Nephron (organoid): ENCODE measurements around the gene IMPDH1.

ENCODE experiments used
- H3K27ac Mint-ChIP-seq, 3 experiments: 2 replicates each; pipeline ENCODE4 v1.8.0; 2020; ENCODE audit warnings: mixed read lengths in 3 of 3, mild to moderate bottlenecking in 2 of 3, moderate library complexity in 1 of 3
- H3K27me3 Mint-ChIP-seq: 2 replicates; pipeline ENCODE4 v1.8.0; 2021; ENCODE audit warnings: low read depth, mild to moderate bottlenecking, moderate library complexity, mixed read lengths
- H3K36me3 Mint-ChIP-seq: 2 replicates; pipeline ENCODE4 v1.8.0; 2020; ENCODE audit warnings: low read depth, mixed read lengths
- H3K4me1 Mint-ChIP-seq: 2 replicates; pipeline ENCODE4 v1.8.0; 2020; ENCODE audit warnings: mixed read lengths
- H3K4me3 Mint-ChIP-seq, 3 experiments: 2 replicates each; pipeline ENCODE4 v1.8.0; 2020; ENCODE audit warnings: mild to moderate bottlenecking in 3 of 3, mixed read lengths in 3 of 3, moderate library complexity in 2 of 3
- H3K9me3 Mint-ChIP-seq: 2 replicates; pipeline ENCODE4 v1.8.0; 2020; ENCODE audit warnings: mixed read lengths
- TF ChIP-seq, protein P1 (sequence below), 3 experiments: fragments of 200-600 bp; sonication (generic); IDR thresholded peaks; one replicate each; pipeline ENCODE4 v1.5.0; 2021; ENCODE audit warnings: antibody characterized with exemption in 3 of 3; ENCODE audit not compliant: unreplicated experiment in 3 of 3

Gene IMPDH1

DNA sequence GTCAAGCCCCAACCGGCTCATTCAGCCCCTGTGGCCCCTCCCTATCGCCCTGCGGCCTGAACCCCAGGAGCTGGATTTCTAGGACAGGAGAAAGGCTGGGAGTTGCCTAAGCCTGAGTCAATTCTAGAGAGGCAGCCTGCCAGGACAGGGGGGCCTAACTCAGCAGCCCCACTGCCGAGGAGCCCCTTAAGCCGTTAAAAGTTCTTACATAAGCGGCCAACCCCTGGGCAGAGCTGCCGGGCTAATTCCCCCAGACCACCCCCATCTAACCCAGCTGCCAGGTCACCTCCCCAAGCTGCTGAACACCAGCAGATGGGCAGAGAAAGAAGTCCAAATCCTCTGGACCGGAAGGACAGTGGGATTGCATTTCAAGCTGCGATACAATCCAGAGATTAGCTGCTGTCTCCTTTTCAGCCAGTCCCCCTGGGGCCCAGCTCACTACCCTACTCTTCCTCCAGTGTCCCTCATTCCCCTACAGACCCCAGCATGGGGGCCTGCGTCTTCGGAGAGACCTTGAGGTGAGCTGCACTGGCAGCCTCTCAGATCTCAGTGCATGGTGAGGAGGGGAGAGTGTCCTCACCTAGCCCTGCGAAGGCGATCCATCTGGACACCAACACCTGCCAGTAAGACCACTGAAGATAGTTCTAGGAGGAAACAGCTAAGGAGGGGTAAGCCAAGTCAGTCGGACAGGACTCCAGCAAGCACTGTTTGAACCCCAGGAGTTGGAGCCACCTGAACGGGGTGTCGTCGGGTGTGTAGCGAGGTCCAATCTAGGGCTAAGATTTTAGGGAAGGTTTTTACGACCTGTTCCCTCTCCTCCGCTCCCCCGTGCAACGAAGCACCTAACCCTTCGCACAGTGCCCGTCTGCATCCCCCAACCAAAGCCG lies 830 bp downstream of the IMPDH1 start:
- H3K4me3 Mint-ChIP-seq = peak overlapping the region; percentile 88 to 91 (median 89)
- TF ChIP-seq, protein P1, sequence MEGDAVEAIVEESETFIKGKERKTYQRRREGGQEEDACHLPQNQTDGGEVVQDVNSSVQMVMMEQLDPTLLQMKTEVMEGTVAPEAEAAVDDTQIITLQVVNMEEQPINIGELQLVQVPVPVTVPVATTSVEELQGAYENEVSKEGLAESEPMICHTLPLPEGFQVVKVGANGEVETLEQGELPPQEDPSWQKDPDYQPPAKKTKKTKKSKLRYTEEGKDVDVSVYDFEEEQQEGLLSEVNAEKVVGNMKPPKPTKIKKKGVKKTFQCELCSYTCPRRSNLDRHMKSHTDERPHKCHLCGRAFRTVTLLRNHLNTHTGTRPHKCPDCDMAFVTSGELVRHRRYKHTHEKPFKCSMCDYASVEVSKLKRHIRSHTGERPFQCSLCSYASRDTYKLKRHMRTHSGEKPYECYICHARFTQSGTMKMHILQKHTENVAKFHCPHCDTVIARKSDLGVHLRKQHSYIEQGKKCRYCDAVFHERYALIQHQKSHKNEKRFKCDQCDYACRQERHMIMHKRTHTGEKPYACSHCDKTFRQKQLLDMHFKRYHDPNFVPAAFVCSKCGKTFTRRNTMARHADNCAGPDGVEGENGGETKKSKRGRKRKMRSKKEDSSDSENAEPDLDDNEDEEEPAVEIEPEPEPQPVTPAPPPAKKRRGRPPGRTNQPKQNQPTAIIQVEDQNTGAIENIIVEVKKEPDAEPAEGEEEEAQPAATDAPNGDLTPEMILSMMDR (IDR thresholded peaks at IDR 0.05; ENCODE audit: unreplicated experiment in 3 of 3) = no peak
- H3K36me3 Mint-ChIP-seq = no peaks in the 10 kb centered on the region
- H3K9me3 Mint-ChIP-seq = peaks cover 6% of the 10 kb centered on the region
- H3K27me3 Mint-ChIP-seq = peaks cover 37% of the 10 kb centered on the region
- peaks cover 44% of the 10 kb centered on the region for H3K4me1 Mint-ChIP-seq
- peak overlapping the region; percentile 68 to 86 (median 83) for H3K27ac Mint-ChIP-seq

DNA sequence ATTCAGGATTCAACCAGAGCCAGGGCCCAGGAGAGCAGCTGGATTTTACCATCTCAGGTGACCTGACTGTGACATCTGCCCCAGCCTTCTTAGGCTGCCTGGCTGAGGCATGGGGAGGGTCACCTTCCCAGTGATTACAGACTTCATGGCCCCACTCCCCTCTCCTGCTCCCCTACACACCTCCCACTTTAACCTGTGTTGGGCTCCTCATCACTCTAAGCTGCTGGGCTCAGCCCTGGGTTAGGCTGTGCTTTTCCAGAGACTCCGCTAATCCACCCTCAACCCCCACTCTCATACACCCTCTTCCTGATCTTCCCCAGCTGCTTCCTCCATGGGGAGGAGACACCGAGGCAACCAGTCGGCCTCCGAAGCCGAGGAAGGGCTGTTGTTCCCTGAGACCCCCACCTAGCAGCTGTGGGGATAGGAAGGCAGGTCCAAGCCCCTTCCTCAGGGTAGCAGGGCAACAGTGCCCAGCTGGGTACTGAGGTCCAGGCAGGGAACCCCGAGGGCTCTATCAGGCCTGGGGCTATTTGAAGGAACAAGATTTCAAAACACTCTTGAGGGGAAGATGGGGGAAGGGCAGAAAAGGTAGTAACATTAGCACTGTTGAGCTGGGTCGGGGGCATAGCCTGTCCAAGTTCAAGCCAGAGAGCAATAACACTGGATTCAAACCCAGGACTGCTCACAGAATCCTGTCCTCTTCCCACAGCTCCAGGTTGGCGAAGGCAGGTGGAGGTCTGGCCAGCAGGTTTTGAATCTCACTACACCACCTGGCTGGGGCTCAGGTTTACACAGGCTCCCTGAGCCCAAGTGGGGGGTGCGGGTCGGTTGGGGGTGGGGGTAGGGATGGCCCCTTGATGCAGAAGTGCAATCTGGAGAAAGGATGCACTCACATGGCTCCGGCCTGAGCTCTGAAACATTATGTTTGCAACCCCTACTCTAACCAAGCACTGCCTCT lies 1.8 kb downstream of the IMPDH1 start:
- Mint-ChIP-seq H3K4me1 (peaks cover 51% of the 10 kb centered on the region), H3K27me3 (peaks cover 32% of the 10 kb centered on the region), H3K4me3 (peak overlapping the region; percentile 88 to 91 (median 90)), H3K9me3 (peaks cover 3% of the 10 kb centered on the region), H3K27ac (peak overlapping the region; percentile 83 to 85 (median 84)), H3K36me3 (no peaks in the 10 kb centered on the region)
- TF ChIP-seq, protein P1 (IDR thresholded peaks at IDR 0.05; ENCODE audit: unreplicated experiment in 3 of 3) = no peak

DNA sequence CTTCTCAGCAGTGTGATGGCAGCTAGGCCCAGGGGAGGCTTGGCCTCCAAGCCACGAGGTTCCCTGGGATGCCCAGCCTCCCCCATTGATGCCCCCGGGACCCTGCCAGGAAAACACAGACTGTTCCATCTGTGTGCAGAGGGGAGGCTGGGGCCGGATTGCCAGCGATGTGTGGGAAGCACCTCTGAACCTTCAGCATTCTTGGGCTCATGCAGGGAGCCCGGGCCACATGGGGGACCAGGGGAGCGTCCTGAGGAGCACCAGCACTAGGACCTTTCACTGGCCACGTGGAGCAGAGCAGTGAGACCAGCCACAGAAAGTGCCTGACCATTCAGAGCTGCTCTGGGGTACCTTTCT lies 2.6 kb downstream of the IMPDH1 start:
- TF ChIP-seq, protein P1 (IDR thresholded peaks at IDR 0.05; ENCODE audit: unreplicated experiment in 3 of 3) = no peak
- peaks cover 2% of the 10 kb centered on the region for H3K9me3 Mint-ChIP-seq
- H3K4me3 Mint-ChIP-seq = peak overlapping the region; percentile 78 to 90 (median 84)
- H3K27ac Mint-ChIP-seq = peak overlapping the region; percentile 15 to 85 (median 74)
- peaks cover 58% of the 10 kb centered on the region for H3K4me1 Mint-ChIP-seq
- H3K27me3 Mint-ChIP-seq = peaks cover 32% of the 10 kb centered on the region
- no peaks in the 10 kb centered on the region for H3K36me3 Mint-ChIP-seq

DNA sequence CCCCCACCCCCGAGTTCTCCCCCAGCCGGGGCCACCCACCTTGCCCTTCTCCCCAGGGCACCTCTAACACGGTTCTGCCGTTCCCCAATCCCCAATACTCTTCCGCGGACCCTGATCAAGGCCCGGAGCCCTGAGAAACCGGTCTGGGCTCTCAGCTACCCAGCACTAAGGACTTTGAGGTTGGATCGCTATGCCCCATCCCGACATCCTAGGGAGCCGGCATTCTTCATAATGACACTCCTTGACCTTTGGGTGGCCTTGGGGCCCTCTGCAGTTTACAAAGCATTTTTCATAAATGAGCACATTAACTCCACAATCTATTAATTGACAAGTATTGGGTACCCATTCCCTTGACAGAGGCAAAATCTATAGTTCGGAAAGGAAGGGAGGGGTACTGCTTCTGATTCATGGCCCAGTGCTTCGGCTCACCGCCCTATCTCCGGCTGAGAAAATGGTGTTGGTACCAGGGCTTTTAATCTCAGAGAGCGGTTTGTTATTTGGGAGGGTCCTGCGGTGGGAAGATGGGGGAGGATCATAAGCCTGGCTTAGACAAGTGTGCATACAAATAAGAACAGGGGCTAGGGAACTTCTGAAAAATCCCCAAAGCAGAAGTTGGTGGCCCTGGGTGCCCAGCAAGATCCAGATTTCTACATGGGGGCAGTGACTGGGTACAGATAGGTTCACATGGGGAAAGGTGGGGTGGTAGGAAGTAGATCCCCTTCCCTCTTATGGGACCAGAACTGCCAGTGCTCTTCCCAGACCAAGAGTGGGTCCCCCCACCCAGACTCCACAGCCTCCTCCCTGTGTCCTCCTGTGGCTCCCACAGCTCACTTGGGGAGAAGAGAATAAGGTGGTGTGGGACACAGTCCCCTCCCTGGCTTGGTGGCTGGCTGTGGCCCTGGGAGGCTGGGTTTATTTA lies 3.2 kb downstream of the IMPDH1 start:
- Mint-ChIP-seq H3K27me3 (peaks cover 32% of the 10 kb centered on the region), H3K9me3 (no peaks in the 10 kb centered on the region), H3K4me1 (peaks cover 58% of the 10 kb centered on the region), H3K27ac (peak overlapping the region; percentile 15 to 67 (median 60)), H3K36me3 (peaks cover under 1% of the 10 kb centered on the region), H3K4me3 (peak overlapping the region; percentile 70 to 90 (median 78))
- TF ChIP-seq, protein P1 (IDR thresholded peaks at IDR 0.05; ENCODE audit: unreplicated experiment in 3 of 3) = no peak
